ENCODE results near the gene RNF144A. TPM values are rescaled to one million over a fixed set of nuclear protein-coding genes. Genes with fewer than 3 reads are reported as not detected.

The RNF144A gene
- total RNA-seq, 1 experiment from 2014 or later: 13.6 TPM

DNA sequence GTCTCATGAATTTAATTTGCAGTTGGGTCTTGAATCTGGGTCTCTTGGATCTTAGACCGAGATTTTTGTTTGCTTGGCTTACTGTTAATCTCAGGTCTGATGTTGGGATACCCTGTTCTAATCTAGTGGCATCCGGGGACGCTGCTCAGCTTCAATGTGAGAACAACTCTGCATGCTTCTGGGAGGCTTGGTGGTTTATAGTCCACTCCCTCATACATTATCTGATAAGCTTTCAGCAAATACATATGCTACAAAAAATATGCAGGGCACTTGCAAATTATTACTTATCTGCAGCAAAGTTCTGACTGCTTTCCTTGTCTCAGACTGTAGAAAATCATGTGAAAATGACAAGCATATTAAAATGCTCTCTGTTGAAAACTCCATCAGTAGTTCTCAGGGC, 39.4 kb downstream of the RNF144A start:
- H3K4me1 ChIP-seq (ENCODE audit: insufficient read depth, low read length, poor library complexity, severe bottlenecking): no peaks in the 10 kb centered on the region
- intact Hi-C loops (cut with micrococcal nuclease; ENCODE audit: unreplicated experiment): no loop called here
- H3K36me3 ChIP-seq (ENCODE audit: insufficient read depth, low read length, poor library complexity, severe bottlenecking): no peaks in the 10 kb centered on the region
- no peak overlapping the region for H3K27ac ChIP-seq (ENCODE audit: low read depth, low read length, poor library complexity, severe bottlenecking)
- ChIA-PET CTCF (no interaction called here), POLR2A (ENCODE audit: low non-redundant PET) (no interaction called here)
- H3K27me3 ChIP-seq (replicated peaks; ENCODE audit: insufficient read depth, low read depth, low read length, poor library complexity): no peaks in the 10 kb centered on the region
- no peaks in the 10 kb centered on the region for H3K9me3 ChIP-seq (ENCODE audit: low read depth, low read length, poor library complexity, severe bottlenecking)
- BruUV-seq (replicated peaks): no TSS peak
- no peak overlapping the region for H3K4me3 ChIP-seq (ENCODE audit: low read depth, low read length, poor library complexity, severe bottlenecking)
- TF ChIP-seq, protein P1, sequence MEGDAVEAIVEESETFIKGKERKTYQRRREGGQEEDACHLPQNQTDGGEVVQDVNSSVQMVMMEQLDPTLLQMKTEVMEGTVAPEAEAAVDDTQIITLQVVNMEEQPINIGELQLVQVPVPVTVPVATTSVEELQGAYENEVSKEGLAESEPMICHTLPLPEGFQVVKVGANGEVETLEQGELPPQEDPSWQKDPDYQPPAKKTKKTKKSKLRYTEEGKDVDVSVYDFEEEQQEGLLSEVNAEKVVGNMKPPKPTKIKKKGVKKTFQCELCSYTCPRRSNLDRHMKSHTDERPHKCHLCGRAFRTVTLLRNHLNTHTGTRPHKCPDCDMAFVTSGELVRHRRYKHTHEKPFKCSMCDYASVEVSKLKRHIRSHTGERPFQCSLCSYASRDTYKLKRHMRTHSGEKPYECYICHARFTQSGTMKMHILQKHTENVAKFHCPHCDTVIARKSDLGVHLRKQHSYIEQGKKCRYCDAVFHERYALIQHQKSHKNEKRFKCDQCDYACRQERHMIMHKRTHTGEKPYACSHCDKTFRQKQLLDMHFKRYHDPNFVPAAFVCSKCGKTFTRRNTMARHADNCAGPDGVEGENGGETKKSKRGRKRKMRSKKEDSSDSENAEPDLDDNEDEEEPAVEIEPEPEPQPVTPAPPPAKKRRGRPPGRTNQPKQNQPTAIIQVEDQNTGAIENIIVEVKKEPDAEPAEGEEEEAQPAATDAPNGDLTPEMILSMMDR (conservative IDR thresholded peaks at IDR 0.05; ENCODE audit: low read depth, low read length): no peak
- no peak for TF ChIP-seq EZH2 (IDR thresholded peaks at IDR 0.05; ENCODE audit: borderline replicate concordance, low read depth, low read length, poor library complexity, severe bottlenecking)
- no peak for DNase-seq (ENCODE audit: low spot score)

DNA sequence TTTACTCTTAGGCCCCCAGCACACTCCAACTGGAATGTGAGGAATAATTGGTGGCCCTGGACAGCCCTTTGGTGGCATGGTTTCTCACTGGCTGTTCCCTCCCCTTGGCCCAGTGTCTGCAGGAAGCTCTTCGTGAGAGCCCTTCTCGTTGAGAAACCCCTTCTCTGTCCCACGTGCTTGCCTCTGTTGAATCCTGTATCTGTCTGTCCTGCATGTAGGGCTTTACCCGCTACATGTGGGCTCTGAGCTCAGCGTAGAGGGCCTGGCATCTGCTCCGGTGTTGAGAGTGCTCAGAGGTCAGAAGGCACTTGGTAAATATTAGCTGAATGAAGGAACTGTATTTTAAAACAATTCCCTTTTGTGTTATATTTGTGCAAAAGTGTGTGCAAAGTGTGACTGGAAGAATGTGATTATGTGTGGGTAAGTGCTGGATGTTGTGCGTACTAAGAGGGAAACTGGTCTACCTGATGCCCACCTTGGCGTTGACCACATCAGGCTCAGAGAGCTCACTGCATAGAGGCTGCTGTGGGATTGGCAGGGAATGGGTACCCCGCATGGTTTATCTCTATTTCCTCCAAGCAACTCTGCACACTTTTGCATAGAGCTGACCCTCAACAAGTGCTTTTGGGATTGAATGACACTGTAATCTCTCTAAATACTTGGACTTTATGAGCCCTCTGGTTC, 40.0 kb downstream of the RNF144A start:
- BruUV-seq (replicated peaks): no TSS peak
- ChIA-PET CTCF (no interaction called here), POLR2A (ENCODE audit: low non-redundant PET) (no interaction called here)
- intact Hi-C loops (cut with micrococcal nuclease; ENCODE audit: unreplicated experiment): no loop called here
- Histone ChIP-seq H3K4me1 (ENCODE audit: insufficient read depth, low read length, poor library complexity, severe bottlenecking) (no peaks in the 10 kb centered on the region), H3K4me3 (ENCODE audit: low read depth, low read length, poor library complexity, severe bottlenecking) (no peak overlapping the region), H3K9me3 (ENCODE audit: low read depth, low read length, poor library complexity, severe bottlenecking) (no peaks in the 10 kb centered on the region), H3K27me3 (replicated peaks; ENCODE audit: insufficient read depth, low read depth, low read length, poor library complexity) (no peaks in the 10 kb centered on the region), H3K27ac (ENCODE audit: low read depth, low read length, poor library complexity, severe bottlenecking) (no peak overlapping the region), H3K36me3 (ENCODE audit: insufficient read depth, low read length, poor library complexity, severe bottlenecking) (no peaks in the 10 kb centered on the region)
- no peak for DNase-seq (ENCODE audit: low spot score)
- TF ChIP-seq EZH2 (IDR thresholded peaks at IDR 0.05; ENCODE audit: borderline replicate concordance, low read depth, low read length, poor library complexity, severe bottlenecking): no peak
- TF ChIP-seq, protein P1 (conservative IDR thresholded peaks at IDR 0.05; ENCODE audit: low read depth, low read length): no peak

DNA sequence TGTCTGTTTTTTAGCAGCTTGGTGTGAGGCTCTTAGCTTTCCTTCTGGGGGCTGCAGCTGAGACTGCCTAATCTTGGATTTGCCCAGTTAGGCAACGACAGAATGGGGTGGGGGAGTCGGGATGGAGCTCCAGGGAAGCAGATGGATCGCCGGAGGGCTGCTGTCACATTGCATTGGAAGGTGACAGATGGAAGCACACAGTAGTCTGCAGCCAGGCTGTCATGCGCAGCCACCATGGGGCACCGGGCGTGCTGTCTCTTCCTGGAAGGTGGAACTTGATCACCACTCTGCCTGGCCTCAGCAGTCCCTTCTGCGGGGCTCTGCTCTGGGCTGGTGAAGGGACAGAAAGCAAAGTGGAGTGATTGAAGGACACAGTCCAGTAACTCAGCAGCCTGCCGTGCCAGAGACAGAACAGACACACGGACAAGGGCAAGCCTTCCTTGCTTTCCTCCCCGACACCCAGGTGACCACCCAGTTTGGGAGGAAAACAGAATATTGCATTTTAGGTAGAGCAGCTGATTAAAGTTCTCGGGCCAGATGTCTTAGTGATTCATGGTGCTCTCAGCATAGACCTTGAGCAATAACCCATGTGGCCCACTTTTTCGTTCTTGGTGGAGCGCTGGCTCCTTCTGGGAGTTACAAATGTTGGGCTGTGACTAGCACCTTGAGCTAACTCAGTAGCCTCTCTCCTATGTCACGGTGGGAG, 40.9 kb downstream of the RNF144A start:
- no peaks in the 10 kb centered on the region for H3K36me3 ChIP-seq (ENCODE audit: insufficient read depth, low read length, poor library complexity, severe bottlenecking)
- no TSS peak for BruUV-seq (replicated peaks)
- DNase-seq (ENCODE audit: low spot score): no peak
- H3K27ac ChIP-seq (ENCODE audit: low read depth, low read length, poor library complexity, severe bottlenecking): no peak overlapping the region
- intact Hi-C loops (cut with micrococcal nuclease; ENCODE audit: unreplicated experiment): no loop called here
- H3K27me3 ChIP-seq (replicated peaks; ENCODE audit: insufficient read depth, low read depth, low read length, poor library complexity): no peaks in the 10 kb centered on the region
- ChIA-PET CTCF (no interaction called here), POLR2A (ENCODE audit: low non-redundant PET) (no interaction called here)
- TF ChIP-seq EZH2 (IDR thresholded peaks at IDR 0.05; ENCODE audit: borderline replicate concordance, low read depth, low read length, poor library complexity, severe bottlenecking): no peak
- TF ChIP-seq, protein P1 (conservative IDR thresholded peaks at IDR 0.05; ENCODE audit: low read depth, low read length): no peak
- no peaks in the 10 kb centered on the region for H3K9me3 ChIP-seq (ENCODE audit: low read depth, low read length, poor library complexity, severe bottlenecking)
- no peaks in the 10 kb centered on the region for H3K4me1 ChIP-seq (ENCODE audit: insufficient read depth, low read length, poor library complexity, severe bottlenecking)
- no peak overlapping the region for H3K4me3 ChIP-seq (ENCODE audit: low read depth, low read length, poor library complexity, severe bottlenecking)

Measured in A673 (cell line).